Inflammatory macrophage treated with lipopolysaccharide for 4 hours (primary cell): ENCODE measurements around the gene QRFP.

Experiments used
- DNase-seq: peaks from one replicate; pipeline ENCODE4 v3.0.0-alpha.2; 2020

Gene QRFP

DNA sequence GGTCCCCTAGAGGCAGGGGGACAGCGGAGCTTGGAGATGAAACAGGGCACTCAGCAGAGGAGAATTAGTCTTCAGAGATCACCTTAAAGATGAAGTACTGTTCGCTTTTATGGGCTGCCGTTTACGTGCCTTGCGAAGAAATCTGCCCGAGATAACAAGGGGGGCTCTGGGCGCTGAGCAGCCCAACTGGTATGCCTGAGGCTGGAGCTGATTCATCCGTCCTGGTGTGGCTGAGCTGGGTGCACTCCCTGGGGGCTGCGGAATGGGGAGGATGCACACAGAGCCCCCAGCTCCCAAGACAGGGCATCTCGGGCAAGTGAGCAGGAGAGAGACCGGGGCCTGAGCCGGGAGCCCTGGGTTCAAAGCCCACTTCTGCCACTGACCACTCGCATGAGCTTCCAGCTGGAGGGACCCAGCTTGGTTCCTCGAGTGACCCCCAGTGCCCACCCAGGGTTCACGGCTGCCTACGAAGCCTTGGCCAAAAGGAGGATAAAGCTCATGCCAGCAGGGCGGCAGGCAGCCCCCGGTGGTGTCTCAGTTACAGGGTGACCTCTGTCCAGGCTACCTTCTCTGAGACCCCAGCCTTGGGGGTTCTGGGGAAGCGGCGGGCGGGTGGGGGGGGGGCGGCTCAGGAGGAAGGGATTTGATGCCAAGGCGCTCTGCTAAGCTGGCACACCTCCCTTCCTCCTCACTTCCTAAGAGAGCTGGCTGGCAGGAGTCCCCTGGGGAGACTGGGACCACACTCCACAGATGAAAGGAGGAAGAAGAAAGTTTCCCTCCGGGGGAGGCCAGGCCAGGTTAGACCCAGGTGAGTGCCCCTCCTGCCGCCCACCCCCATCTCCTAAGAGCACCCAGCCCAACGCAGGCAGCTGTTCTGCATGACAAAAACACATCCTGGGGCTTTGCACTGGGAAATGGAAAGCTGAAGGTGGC is 36.8 kb upstream of the QRFP start:
- no peak for DNase-seq

DNA sequence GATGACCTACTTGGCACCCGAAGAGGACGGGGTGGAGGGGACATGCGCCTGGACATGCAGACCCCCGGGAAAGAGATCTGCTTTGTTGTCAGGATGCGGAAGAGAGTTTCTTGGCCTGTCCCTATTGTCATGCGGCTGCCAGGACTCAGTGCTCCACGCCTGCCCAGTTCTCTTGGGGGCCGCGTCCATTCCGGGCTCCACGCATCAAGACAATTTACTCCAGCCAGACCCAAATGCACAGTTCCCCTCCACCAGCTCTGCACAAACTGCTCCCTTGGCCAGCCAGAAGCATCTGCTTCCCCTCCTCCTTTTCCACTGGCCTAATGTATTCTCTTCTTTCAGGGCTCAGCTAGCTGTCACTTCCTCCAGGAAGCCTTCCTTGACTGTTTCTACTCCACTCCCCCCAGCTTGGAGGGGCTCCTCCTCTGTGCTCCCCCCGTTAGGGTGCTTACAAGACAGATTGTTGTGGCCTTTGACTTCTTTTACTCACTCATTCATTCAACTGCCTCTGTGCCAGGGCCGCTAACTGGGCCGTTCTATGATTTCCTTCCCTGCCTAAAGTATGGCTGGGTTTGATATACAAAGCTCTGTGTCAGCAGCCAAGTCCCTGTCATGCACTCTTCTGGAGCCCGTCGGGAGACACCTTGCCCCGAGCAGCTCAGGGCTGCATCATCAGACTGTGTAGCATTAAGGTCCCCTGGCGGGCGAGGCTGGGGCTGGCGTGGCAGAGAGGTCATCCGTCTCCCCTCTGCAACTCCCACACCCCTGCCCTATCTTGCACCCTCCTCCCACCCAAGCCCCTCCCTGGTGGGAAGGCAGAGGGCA is 35.9 kb upstream of the QRFP start:
- DNase-seq = no peak

DNA sequence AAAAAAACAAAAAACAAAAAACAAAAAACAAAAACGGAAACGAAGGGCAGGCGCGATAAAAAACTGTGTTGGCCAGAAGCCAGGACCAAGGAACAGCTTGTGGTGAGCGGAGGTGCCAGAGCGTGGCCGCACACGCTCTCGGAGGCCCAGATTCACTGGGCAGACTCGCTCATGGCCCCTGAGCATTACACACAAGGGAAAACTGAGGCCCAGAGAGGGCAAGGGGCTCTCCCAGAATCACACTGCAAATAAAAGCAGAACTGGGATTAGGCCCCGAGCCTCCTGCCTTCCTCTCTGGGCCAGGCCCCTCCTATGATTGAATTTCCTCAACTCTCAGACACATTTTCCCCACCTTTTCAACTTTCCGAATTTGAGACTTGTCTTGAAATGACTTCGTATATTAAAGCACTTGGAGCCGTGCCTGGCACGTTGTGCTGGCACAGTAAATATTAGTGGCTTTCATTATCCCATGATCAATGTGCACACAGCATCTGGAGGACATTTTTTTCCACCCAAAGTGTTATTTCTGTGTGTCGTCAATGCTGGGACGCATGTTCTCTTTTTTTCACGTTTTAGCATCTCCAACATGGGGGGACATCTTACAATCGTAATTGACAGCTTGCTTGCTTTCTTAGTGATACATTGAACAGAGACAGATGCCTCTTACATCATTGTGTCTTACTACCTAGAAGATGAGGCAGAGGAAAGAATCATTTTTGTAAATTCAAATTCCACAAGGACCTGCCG is 35.1 kb upstream of the QRFP start:
- DNase-seq = no peak

DNA sequence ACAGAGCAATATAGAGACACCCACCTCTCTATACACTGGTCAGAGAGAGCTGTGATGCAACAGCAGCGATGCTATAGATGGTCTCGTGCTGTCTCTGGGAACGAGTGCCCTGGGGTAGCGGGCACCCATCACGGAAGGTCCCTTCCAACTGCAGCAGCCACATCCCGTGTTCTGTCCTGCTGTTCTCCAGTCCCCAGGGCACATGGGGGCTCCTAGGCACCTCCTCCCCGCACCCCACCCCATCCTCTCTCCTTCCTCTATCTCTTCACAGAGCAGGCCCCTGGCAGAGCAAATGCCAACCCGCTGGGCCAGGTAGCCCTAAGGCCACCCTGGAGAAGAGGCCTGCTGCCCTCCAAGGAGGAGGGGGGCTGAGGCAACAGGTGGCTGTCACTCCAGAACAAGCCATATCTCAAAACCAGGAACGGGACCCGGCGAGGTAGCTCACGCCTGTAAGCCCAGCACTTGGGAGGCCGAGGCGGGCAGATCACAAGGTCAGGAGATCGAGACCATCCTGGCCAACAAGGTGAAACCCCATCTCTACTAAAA is 34.3 kb upstream of the QRFP start:
- no peak for DNase-seq

DNA sequence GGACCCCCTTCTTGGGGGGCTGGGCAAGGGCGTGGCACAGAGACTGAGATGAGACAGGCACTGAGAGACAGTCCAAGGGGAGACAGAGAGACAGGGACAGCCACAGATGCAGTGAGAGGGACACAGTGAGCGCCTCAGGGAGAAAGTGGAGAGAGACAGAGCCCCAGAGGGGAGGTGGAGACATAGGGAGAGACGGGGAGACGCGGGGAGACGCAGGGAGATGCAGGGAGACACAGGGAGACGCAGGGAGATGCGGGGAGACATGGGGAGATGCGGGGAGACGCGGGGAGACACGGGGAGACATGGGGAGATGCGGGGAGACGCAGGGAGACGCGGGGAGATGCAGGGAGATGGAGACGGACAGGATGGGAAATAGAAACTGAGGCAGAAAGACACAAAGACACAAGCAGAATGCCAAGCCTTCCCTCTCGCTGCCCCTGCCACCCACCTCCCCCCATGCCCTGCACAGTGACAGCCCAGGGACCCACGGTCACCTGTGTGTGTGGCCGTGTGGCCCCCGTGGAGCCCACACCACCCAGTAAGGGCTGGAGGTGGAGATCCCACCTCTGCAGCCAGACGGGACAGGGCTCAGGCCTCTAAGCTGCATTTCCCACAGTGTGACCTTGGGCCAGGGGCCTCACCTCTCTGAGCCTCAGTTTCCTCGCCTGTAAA is 33.7 kb upstream of the QRFP start:
- no peak for DNase-seq

DNA sequence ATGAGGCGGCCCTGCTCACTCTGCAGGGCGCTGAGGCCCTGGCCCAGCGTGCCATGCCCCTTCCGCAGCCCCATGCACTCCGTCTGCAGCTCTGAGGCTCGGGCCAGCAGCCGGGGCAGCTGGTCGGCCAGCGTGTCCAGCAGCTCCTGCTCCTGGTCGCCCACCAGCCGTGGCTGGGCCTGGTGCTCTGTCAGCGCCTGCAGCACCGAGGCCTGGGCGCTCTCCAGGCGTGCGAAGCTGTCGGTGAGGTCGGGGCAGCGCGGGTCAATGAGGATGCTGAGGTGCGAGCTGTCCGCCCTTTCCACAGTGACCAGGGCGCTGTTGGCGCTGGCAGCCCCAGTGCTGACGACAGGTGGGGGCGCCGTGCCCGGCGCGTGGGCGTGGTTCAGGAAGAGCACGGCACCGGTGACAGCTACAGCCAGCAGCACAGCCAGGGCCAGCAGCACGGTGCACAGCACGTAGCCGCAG is 33.0 kb upstream of the QRFP start:
- no peak for DNase-seq

DNA sequence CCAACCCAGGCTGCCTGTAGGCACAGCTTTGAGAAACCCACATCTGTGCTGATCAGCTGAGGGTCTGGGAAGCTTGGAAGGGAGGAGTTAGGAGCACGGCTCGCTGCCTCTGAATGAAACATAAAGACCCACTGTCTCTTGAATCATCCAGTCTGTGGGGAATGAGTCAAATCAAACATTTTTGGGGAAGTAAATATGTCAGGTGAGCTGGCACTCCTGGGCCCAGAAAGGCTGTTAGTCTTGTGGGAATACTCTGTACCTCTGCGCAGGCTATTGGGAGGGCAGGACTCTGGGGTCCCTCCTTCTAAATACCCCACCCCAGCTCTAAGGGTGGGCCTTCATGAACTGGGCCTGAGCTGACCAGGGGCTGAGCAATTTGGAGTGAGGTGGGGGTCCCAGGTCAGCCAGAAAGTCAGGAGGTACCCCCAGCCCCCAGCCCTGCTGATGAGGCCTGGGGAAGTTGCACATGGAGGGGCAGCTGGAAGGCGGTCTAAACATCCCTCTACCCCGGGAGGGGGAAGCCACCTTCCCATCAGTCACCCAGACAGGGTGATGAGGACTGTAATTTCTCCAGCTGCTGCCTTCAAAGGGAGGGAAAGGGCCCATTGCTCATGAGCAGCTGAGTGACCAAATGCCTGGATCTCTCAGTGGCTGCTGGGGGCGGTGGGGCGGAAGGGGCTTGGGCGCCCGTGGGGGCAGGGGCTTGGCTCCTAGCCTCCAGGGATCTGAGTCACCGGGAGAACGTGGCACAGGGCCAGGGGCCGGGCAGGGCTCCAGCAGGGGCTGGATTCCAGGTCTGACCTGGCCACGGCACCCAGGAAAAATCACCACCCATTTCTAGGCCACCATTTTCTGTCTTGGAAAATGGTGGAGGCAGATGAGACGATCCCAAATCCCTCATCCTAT is 31.6 kb upstream of the QRFP start:
- DNase-seq = no peak

DNA sequence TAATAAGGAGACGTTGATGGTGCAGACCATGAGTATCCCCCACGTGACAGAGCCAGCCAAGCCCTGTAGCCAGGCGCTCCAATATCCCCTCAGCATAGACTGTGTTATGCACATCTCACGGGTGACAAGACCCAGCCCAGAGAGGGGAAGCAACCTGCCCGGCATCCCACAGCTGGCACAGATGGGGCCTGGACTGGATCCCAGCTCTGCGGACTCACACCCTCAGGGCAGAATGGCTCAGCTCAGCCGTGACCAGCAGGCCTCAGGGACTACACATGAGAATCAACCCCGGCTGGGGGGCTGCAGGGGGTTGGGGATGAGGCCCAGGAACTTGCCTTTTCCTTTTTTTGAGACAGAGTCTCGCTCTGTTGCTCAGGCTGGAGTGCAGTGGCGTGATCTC is 30.7 kb upstream of the QRFP start:
- DNase-seq = no peak

DNA sequence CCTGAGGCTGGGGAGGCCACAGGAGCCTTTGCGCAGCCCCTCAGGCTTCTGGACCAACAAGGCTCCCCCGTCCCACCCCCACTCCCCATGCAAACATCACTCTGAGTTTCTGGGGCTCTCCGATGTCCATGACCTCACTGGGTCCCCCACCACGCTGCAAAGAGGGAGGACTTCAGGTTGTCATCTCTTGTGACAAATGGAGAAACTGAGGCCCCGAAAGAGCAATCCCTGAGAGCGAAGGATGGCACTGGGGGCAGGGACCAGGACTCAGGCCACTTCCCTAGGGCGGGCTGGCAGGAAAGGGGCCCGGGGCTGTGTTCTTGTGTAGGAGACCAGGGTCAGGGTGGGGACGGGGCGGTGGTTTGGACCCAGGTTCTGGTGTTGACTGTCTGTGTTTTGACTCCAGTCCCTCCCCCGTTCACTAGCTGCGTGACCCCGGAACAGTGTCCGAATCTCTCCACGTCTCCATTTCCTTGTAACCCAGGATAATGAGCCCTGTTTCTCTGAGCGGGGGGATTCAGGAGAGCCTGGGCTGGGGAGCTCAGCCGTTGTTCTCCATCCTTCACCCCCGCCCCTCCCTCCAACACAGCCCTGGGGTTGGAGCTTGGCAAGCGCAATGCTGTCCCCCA is 28.6 kb upstream of the QRFP start:
- DNase-seq = no peak

DNA sequence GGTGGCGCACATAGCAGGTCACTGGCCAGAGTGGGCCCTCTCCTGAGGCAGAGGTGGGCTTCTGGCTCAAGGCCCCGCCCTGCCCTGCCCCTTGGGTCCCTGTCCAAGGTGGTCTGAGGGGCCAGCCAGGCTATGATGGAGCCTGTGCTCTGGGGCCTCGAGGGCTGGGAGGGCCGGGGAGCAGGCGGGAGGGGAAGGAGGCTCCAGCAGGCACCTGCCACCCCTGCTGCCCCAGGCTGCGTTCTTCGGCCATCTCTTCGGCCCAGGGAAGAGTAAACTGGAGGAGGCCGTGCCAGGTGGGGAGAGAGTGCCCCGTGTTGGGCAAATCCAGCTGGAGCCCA is 27.8 kb upstream of the QRFP start:
- DNase-seq = no peak

DNA sequence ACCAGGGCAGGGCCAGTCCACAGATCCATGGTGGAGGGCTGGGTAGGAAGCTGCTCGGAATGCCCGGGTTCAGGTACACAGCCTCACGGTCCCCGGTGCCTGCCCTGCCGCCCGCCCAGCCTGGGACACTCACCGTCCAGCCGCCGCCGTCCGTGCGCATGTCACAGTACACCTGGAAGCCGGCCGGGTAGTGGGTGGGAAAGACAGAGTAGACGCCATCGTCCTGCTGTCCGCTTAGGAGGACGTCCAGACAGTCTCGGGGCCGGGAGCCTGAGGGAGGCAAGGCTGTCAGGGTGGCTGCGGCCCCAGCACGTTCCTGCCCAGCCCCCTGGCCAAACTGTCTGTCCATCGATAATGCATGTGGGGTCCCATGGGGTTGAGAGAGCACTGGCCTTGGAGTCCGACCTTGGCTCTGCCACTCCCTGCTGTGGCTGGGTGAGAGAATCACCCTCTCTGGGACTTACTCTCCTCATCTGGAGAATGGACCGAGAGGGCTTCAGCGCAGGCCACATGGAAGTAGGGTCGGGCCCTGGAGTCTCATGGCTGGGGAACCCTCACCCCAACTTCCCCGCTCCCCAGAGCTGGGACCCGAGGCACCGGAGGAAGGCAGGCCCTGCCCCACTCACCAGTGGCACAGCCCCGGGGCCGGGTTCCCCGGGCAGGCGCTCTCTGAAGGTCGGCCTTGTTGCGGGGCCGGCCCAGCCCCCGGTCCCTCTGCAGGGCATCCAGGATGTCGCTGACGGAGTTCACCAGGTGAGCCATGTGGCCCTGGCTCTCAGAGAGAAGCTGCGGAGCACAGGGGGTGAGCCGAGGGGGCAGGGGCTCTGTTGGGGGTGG is 27.2 kb upstream of the QRFP start:
- DNase-seq = no peak

DNA sequence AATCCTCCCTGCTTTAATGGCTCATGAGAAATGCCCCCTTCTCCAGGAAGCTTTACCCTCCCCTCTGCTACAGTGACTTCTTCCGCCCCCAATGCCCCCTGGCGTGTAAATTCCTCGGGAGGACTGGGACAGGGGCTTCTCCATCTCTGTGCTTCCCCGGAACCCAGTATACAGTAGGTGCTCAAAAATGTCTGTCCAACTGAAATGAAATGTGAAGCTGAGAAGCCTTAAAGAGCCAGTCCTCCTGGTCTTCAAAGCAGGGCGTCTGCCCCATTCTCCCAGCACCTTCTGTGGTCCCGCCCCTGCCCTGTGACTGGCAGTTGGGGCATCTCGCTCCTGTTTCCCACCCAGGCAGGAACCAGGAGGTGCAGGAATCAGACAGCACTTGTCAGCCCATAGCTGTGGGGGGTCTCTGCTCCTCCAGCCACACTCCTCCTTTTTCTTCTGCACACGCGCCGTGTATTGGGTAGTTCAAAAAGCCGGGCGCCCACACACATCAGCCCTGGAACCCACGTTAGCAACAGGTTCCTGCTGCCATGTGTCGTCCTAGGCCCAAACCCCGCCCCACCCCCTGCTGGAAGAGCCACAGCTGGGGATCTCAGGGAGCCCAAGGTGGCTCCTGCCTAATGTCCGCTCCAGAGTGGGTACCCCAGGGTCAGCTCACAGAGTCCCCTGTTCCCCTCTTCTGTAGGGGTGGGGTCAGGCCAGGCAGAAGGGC is 26.4 kb upstream of the QRFP start:
- DNase-seq = no peak

DNA sequence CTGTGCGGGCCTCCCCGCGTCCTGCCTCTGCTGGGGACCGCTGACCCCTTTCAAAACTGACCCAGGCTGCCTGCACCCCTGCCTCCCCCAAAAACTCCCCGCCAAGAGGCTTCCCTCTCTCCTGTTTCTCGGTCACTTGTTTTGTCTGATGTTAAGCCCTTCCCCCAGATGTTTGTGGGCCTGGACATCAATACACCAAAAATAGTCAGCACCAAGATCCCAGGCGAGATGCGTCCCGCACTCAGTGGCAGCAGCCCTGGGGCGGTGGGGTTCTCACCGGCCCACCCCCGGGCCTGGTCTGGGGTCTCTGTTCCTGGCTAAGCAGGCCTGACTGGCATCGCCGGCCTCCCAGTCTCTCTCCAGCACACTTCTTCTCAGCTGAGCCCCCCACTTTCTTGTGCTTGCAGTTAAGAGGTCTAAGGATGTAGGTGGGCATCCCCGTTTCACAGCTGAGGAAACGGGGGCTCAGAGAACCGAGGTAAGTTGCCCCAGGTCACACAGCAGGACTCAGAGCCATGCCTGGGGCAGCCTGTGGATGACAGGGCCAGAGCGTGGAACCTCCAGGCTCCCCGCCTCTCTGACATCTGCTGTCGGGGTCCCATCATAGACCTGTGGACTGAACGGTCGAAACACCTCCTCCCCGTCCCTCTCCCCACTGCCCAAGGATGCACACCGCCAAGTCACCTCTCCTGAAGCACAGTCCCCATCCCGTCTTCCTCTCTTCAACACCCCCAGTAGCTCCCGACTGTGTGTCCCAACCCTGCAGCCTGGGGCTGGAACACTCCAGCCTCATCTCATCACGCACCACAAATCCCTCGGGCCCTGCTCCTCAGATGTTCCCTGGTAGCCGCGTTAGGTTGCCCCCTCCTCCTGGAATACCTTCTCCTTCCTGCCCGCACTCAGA is 25.6 kb upstream of the QRFP start:
- DNase-seq = no peak

DNA sequence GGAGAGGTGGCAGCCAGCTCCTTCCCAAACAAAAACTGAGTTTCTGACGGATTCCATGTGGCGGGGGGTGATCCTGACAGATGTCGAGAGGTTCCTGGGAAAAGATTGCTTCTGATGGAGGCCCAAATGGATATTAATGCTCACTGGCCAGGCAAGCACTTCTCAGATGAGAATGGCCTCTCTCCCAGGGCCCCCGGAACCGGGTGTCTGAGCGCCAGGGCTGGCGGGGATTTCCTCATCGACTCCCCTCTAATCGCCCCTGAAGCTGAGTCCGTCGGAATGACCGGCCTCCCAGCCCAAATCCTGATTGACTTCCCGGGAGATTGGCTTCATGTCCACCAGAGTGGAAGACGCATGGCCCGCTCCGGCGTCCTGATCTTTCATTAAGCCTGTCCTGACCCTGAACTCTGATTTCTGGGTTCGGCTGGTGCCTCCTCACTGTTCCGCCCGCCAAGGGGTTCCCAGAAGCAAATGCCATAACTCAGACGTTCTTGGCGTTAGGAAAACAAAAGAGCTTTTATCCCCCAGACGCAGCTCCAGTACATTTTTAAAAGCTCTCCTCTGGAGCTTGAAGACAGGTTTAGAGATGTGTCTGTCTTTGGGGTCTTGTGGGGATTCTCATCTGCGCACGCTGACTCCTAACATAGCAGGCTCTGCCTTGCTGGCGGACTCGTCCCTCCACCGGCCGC is 24.8 kb upstream of the QRFP start:
- DNase-seq = no peak

DNA sequence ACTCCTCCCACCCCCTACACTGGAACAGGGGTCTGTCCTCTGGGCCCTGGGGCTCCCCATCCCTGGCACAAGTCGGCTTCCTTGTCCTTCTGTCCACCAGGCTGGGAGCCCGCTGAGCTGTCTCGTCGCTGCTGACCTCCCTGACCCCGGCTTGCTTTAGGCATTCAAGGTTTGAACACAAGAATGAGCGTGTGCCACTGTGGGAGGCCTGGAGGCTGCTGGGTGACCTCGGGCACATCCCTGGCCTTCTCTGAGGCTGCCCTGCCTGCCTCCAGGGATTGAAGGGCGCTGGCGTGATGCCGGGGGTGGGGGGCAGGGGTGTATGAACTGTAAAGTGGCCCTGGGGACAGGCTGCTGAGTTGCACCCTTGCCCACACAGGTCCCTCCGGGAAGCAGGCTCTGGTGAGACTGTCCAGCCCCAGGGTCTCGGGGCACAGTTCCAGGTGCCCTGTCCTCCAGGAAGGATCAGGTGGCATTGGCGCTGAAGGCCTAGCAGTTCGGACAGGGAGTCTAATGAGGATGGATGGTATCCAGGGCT is 24.2 kb upstream of the QRFP start:
- DNase-seq = no peak

DNA sequence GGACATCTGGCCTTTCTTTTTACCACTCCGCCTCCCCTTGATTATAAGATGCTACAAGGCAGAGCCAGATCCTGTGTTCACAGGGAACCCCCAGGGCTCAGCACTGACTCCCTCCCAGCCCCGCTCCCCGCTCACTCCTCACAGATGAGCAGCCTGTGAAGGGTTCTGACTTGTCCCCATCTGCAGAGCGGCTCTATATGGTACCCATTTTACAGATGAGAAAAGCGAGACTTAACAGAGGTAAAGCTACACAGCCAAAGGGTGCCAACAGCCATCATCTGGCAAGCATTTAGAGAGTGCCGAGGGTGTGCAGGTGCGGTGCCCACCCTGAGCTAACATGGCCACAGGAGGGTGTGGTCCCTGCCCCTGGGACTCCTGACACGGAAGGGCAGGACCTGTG is 23.6 kb upstream of the QRFP start:
- no peak for DNase-seq

DNA sequence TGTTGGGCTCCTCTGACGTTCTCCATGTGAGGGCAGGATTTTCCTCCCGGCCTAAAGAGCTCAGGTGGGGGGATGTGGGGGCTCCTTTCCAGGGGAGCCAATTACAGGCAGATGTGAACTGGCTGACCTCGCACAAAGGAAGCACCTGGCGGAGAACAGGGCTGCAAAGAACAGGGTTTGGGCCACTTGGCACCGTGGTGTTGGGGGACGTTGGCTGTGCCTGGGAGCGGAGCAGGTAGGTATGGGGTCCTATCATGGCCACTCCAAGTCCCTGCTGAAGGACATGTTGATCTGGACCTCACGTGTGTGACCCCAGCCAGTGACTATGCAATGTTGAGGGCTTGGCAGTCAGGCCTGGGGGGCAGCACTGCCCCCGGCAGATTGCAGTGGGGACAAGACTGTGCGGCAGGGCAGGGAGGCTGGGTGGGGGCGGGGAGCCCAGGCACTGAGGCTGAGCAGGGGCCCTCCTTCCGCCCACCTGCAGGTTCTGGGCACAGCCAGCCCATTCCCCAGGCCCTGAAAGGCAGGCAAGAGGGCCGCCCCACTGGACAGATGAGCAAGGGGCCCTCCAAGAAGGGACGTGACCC is 23.0 kb upstream of the QRFP start:
- DNase-seq = no peak
